Activated CD4-positive, CD25-positive, alpha-beta regulatory T cell (primary cell): ENCODE results near the gene CBARP.

Source experiments
- DNase-seq, 4 experiments: peaks; one replicate each; lab custom pipeline; 2025; lab: John Stamatoyannopoulos, UW

The CBARP gene, protein sequence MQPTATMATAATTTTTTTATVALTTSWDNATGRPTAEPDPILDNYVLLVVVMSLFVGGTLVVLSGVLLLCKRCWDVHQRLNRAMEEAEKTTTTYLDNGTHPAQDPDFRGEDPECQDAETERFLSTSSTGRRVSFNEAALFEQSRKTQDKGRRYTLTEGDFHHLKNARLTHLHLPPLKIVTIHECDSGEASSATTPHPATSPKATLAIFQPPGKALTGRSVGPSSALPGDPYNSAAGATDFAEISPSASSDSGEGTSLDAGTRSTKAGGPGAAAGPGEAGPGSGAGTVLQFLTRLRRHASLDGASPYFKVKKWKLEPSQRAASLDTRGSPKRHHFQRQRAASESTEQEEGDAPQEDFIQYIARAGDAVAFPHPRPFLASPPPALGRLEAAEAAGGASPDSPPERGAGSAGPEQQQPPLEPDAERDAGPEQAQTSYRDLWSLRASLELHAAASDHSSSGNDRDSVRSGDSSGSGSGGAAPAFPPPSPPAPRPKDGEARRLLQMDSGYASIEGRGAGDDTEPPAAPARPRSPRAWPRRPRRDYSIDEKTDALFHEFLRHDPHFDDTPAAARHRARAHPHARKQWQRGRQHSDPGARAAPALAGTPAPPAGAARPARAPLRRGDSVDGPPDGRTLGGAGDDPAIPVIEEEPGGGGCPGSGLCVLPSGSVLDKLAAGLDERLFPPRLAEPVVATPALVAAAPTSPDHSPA

DNA sequence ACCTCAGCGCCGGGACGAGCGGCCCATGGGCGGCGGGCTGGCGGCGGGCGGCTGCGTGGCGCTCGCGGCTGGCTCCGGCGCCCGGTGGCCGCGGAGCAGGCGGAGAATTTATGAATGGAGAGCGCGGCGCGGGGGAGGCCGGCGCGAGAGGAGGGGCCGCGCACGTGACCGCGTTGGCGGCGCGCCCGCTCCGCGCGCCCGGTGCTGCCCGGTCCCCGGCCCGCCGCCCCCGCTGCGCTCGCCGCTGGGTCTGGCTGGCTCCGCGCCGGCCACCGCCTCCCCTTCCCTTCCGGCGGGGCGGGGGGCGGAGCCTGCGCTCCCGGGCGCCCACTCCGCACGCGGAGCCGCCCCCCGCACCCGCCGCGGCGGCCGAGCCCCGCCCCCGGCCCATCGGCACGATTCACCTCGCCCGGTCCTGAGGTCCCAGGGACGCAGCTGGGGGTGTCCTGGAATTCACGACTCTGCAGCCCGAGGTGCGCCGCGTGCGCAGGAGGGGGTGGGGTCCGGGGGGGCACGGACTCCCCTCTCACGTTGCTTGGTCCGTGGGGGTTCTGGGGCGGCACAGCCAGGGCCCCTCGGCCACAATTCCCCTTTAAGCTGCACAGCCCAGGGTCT is at the start of gene CBARP:
Gene CBARP (minus strand): TSS at position 252 of the 615 bp plus-strand sequence. CDS start 1,905 bp downstream, outside the sequence.
- DNase-seq, result no peak

GRCh38 chr19:1286487-1287353 is 48.9 kb upstream of the CBARP start:
- DNase-seq, result no peak

DNA sequence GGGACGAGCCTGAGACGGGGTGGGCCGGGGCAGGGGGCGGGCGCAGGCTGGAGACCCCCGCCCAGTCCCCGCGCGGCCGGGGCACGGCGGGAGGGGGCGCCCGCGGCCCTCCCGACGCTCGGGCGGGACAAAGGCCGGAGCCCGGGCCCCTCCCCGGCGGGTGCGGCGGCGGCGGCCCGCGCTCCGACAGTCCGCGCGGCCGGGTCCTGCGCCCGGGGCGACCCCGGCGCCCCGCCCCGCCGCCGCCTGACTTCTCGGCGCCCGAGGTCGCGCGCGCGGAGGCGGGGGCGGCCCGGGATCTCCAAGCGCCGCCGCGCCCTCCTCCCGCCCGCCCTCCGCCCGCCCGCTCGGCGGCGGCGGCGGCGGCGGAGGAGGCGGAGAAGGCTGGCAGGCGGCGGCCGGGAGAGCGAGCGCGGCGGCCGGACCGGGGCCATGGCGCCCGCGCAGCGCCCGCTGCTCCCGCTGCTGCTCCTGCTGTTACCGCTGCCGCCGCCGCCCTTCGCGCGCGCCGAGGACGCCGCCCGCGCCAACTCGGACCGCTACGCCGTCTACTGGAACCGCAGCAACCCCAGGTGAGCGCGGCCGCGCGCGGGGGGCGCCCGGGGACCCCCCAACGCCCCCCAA is 48.0 kb upstream of the CBARP start, which contains the start of gene EFNA2:
Gene EFNA2 (plus strand): TSS at position 137 of the 624 bp plus-strand sequence. CDS start 296 bp downstream, at position 433.
- DNase-seq, result no peak

GRCh38 chr19:1284979-1285736 is 47.4 kb upstream of the CBARP start:
- DNase-seq, result no peak

- no peak for DNase-seq
Measured at GRCh38 chr19:1284293-1284978, 46.6 kb upstream of the CBARP start.

- no peak for DNase-seq
Measured at GRCh38 chr19:1283917-1284292, 46.1 kb upstream of the CBARP start.

- DNase-seq, result no peak
Measured at GRCh38 chr19:1283207-1283916, 45.6 kb upstream of the CBARP start.

DNA sequence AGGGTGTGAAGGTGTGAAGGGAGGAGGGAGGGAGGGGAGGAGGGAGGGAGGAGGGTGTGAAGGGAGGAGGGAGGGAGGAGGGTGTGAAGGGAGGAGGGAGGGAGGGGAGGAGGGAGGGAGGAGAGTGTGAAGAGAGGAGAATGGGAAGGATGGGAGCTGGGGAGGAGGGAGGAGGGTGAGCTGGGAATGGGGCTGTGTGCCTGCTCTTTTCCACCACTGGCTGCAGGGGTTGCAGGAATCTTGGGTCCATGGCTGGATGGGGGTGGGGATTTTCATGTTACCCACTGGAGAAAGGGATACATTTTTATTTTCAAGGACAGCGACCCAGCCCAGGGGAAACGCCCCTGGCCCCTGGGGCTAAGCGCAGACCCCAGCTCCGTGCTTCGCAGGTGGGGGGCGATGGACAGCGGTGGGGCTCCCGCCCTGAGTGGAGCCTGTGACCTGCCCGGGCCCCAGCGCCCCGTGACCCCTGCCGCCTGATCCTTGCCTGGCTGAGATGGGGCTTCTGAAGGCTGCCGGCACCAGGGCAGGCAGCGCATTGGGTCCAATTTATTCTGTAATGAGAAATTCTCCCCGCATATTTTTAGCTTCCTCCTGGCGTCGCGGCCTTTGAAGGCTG is 44.9 kb upstream of the CBARP start:
- DNase-seq, result no peak

DNA sequence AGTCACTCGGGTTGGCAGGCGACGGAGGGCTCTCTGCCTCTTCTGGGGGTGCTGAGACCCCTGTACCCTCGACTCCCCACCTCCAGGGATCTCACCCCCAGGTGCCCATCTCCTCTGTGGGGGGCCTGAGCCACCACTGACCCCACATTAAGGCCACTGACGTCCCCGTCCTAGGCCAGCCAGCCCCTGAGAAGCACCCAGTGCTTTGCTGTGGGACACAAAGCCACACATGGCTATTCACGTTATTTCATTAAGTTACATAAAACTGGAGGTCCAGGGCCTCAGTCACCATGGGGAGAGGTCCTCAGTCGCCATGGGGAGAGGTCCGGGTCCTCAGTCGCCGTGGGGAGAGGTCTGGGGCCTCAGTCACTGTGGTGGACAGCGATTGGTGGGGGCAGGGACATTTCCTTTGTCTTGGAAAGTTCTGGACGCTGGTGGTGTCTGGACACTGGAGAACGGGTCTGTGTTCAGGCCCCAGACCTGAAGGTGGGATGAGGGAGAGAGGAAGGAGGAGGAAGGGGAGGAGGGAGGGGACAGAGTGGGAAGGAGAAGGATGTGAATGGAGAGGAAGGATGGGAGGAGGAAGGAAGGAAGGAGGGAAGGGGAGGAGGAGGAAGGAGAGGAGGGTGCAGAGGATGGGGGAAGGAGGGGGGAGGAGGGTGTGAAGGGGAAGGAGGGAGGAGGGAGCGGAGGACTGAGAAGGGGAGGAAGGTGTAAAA is 43.9 kb upstream of the CBARP start:
- DNase-seq, result no peak

DNA sequence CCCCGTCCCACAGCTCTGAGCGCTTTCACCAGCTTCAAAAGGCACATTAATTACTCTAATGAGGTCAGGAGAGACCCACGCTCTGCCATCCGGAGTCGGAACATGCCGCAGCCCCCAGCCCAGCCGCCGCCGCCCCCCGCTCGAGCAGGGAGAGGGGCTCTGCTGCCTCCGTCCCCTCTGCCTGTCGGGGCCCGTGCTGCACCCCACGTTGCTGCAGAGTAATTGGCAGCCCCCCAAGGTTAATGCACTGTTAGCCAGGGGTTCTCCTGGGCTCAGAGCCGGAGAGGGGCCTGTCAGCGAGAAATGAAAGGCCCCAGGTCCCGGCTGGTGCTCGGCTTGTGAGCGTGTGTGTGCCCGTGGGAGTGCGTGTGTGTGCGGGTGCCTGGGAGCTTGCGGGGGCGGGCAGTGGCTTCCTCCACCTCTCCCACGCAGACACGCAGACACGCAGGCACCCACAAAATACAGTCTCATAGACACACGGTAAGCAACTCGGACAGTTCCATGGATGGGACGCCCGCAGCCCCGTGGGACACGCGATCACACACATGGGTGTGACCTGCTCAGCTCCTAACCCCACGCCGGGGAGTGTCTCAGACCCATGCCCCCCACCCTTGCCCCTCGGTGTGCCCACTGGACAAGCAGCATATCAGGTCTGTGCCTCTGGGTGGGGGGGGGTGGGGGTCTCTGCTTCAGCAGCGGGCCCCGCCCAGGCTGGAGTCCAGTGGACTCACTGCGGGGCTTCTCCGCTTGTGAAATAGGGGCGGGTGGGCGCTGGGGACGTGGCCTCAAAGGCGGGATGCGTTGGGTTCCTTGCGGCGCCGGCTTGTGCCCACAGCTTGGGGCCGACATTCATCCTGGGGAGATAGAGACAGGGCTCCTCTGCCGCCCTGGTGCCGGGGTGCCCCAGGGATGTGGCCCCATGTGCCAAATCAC is 43.1 kb upstream of the CBARP start:
- DNase-seq, result no peak

DNA sequence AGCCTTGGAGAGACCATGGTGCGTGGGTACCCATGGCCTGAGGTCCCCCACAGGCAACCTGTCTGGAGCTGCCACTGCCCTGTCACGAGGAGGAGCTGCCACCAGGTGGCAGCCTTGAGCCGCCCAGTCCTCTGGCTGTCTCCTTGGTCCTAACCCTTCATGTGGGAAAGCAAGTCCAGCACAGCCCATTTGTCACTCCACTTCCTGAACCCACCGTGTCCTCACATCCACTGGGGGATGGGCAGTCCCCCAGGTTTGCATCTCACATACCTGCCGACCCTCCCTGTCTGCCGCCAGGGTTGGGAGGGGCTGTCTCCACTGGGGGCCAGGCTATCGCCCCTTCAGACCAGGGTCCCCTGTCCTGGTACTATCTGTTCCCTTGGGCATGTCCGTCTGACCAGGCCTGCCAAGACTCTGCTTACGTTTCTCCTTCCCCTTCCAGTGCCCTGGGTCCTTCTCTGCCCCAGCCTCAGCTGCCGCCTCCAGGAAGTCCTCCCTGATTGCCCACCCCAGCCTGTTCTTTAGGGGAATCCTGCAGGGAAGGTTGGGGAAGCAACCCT is 42.1 kb upstream of the CBARP start:
- peak; percentile 54 to 69 (median 64) for DNase-seq

DNA sequence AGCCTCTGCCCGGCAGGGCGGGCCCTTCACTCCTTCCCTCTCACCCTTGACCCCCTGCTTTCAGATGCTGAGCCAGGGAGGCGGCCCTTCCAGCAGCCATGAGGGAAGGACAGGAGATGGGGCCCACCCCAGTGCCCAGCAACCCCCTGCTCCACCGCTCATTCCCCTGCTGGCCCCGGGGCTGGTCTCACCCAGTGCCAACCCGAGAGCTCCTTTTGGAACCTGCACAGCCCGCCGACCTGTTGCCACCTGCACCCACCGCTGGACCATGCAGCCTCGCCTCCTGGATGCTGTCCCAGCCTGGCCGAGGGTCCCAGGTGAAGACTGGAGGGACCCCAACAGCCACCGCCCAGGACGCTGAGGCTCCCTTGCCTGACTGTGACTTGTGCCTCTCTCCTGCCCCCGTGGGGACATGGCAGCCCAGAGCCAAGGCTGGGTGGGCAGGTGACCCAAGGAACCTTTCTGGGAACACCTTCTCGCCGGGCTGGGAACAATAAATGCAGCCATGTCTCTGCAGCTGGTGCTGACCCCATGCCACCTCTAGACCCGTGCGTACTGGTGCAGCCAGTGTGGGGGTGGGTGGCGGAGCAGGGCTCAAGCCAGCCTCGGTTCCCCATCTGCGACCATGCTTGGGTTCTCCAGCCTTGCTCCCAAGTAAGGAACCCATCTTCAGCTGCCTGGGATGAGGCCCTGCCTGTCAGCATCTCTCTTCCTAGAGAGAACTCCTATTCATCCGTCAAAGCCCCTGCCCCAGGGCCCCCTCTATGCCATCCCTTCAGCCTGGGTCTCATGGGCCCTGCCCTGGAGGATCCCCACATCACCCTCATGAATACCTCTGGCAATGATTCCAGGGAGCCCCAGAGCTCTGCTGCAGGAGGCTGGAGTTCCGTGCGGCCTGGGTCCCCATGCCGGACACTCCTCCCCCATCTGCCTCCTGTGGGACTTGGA is 41.2 kb upstream of the CBARP start:
- DNase-seq, result no peak

GRCh38 chr19:1278074-1278473 is 40.3 kb upstream of the CBARP start:
- no peak for DNase-seq

DNA sequence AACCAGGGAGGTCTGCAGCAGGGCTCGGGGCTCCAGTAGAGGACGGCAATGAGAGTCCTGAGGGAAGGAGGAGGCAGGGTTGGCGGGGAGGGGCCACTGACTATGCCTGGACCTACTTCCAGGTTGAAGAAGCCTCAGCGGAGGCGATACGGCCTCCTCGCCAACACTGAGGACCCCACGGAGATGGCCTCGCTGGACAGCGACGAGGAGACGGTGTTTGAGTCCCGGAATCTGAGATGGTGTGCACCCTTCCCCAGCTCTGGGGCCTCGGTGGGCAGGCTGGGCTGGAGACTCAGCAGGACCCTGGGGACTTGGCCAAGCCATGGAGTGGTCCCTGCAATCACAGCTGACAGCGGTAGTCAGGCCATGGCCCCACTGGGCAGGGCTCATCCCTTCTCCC is 39.3 kb upstream of the CBARP start:
- no peak for DNase-seq

GRCh38 chr19:1276628-1277022 is 38.8 kb upstream of the CBARP start:
- no peak for DNase-seq
